Astrocyte of the spinal cord (primary cell): ENCODE results near the gene CCDC40.

Experiments
- DNase-seq: peaks from one replicate; pipeline ENCODE4 v3.0.0; 2011; ENCODE audit warnings: low read depth, low spot score
- H3K4me3 ChIP-seq: 2 replicates; pipeline ENCODE4 v1.5.1; 2011; ENCODE audit warnings: low read depth, mild to moderate bottlenecking, low read length, moderate library complexity
- CTCF ChIP-seq: IDR thresholded peaks from 2 replicates; pipeline ENCODE4 v1.5.1; 2012; ENCODE audit warnings: low read depth, mild to moderate bottlenecking, low read length, inconsistent platforms
- in situ Hi-C: cut with HindIII; loops from 2 replicates; pipeline ENCODE4 v1.10.0; 2017; ENCODE audit warnings: low sequenced_read_pairs

Gene CCDC40

GRCh38 chr17:80110447-80110812, 74.0 kb downstream of the CCDC40 start:
- no peak overlapping the region for H3K4me3 ChIP-seq
- no peak for DNase-seq
- in situ Hi-C loops, result no loop called here
- TF ChIP-seq CTCF, result no peak

- no peak for DNase-seq
- TF ChIP-seq CTCF, result no peak
- H3K4me3 ChIP-seq, result no peak overlapping the region
- in situ Hi-C loops, result no loop called here
Measured at GRCh38 chr17:80110927-80111701, 74.7 kb downstream of the CCDC40 start.

GRCh38 chr17:80111702-80112470, 75.4 kb downstream of the CCDC40 start:
- no peak overlapping the region for H3K4me3 ChIP-seq
- DNase-seq, result no peak
- in situ Hi-C loops, result no loop called here

GRCh38 chr17:80112471-80113032, 76.1 kb downstream of the CCDC40 start:
- H3K4me3 ChIP-seq, result no peak overlapping the region
- no peak for TF ChIP-seq CTCF
- no peak for DNase-seq
- in situ Hi-C loops, result no loop called here

More at GRCh38 chr17:80111702-80112470, 75.4 kb downstream of the CCDC40 start:
- no peak for TF ChIP-seq CTCF

GRCh38 chr17:80113033-80113484, 76.6 kb downstream of the CCDC40 start:
- no peak for DNase-seq
- in situ Hi-C loops, result no loop called here
- TF ChIP-seq CTCF, result no peak
- no peak overlapping the region for H3K4me3 ChIP-seq

GRCh38 chr17:80114758-80115157, 78.3 kb downstream of the CCDC40 start:
- no peak for TF ChIP-seq CTCF
- no peak for DNase-seq
- in situ Hi-C loops, result no loop called here
- H3K4me3 ChIP-seq, result no peak overlapping the region
